PFSK-1 (cell line): ENCODE measurements around the gene ZNF396.

Experiments
- FOXP2 ChIP-seq: optimal IDR thresholded peaks from 2 replicates; pipeline ENCODE3; 2011; ENCODE audit warnings: borderline replicate concordance, control low read depth, inconsistent platforms; ENCODE audit not compliant: insufficient read depth; ENCODE audit errors: extremely low read length, extremely low read depth
- POLR2AphosphoS5 ChIP-seq: IDR thresholded peaks from 2 replicates; pipeline ENCODE4 v1.6.1; 2012; ENCODE audit warnings: low read depth, mild to moderate bottlenecking, control low read depth, low read length, moderate library complexity
- REST ChIP-seq, 2 experiments: IDR thresholded peaks; 2 replicates each; pipeline versions ENCODE4 v1.6.1 to v1.8.0; 2011 to 2012; ENCODE audit warnings: low read depth in 2 of 2, low read length in 2 of 2, control low read depth in 1 of 2, inconsistent platforms in 1 of 2, mild to moderate bottlenecking in 1 of 2, moderate library complexity in 1 of 2; ENCODE audit not compliant: insufficient read depth in 1 of 2
- SIN3A ChIP-seq: IDR thresholded peaks from 2 replicates; pipeline ENCODE4 v1.6.1; 2012; ENCODE audit warnings: mild to moderate bottlenecking, low read length, moderate library complexity, borderline replicate concordance; ENCODE audit not compliant: insufficient read depth
- TAF1 ChIP-seq: IDR thresholded peaks from 2 replicates; pipeline ENCODE4 v1.6.1; 2012; ENCODE audit warnings: low read length, control low read depth, borderline replicate concordance; ENCODE audit not compliant: insufficient read depth

The ZNF396 gene

GRCh38 chr18:35326695-35327387 lies 50.3 kb downstream of the ZNF396 start:
- TF ChIP-seq SIN3A (no peak), POLR2AphosphoS5 (no peak), FOXP2 (no peak)

GRCh38 chr18:35324926-35325655 lies 52.0 kb downstream of the ZNF396 start:
- no peak for TF ChIP-seq TAF1
- TF ChIP-seq REST (IDR thresholded peaks at IDR 0.05; ENCODE audit: insufficient read depth in 1 of 2, low read depth in 2 of 2, low read length in 2 of 2): no peak
- TF ChIP-seq SIN3A: no peak
- no peak for TF ChIP-seq POLR2AphosphoS5
- TF ChIP-seq FOXP2: no peak

DNA sequence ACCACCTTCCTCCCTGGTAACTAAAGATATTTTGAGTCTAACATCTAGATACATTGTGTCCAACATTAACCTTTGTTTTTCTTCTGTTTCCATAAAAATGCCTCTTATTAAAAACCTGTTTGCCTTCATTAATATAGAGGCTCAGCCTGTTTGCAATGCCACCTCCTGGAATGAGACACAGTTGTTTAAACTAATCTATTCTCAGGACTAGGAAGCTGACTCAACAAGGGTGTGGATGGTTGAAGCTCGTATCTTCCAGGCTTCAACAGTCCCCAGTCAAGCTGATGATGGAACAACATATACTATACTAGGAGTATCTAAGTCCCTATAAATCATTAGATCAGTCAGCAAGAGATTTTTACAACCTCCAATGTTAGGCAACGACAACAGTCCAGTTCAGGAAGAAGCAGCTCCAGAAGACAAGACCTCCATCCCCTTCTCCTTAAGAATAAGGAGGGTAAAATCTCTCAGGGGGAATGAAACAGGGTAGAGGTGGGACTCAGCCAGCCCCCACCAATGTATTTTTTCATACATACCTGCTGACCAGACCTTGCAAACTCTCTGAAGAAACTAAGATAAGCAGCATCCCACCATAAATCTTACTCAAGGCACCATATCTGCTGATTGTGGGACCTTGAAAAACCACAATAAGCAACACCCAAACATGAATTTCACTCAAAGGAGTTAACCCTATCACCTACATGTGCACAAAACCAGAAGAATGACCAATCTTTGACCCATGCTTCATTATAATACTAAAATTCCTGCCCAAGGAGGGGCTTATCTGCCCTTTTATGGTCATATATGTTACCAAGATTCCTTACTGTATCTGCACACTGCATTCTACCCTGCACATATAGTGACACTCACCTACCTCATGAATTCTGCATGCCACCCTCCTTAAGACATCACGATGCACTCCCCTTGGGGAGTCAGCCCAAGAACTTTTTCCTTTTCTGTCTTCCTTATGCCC lies 54.4 kb downstream of the ZNF396 start:
- TF ChIP-seq POLR2AphosphoS5: no peak
- TF ChIP-seq FOXP2: no peak
- TF ChIP-seq SIN3A: no peak
- no peak for TF ChIP-seq REST (IDR thresholded peaks at IDR 0.05; ENCODE audit: insufficient read depth in 1 of 2, low read depth in 2 of 2, low read length in 2 of 2)
- no peak for TF ChIP-seq TAF1
